HepG2 (cell line): ENCODE data around the gene MFAP4.

ENCODE experiments used
- CEBPB ChIP-seq: IDR thresholded peaks from 2 replicates; pipeline ENCODE4 v1.6.1; 2011; ENCODE audit warnings: low read depth, low read length, improper control_type of control experiment, borderline replicate concordance
- EZH2 ChIP-seq: conservative IDR thresholded peaks from 2 replicates; pipeline ENCODE4 v1.6.1; 2012; ENCODE audit warnings: mild to moderate bottlenecking, low read depth, low read length, moderate library complexity
- JUNB ChIP-seq: sonication (generic); formaldehyde crosslinking; IDR thresholded peaks from 2 replicates; pipeline ENCODE4 v1.8.0; 2022; ENCODE audit warnings: missing genetic modification reagents, mild to moderate bottlenecking, borderline replicate concordance
- TCF7 ChIP-seq: sonication (generic); IDR thresholded peaks from 2 replicates; pipeline ENCODE4 v1.6.1; 2016; ENCODE audit warnings: antibody characterized with exemption, low read depth
- ZNF883 ChIP-seq: sonication (generic); formaldehyde crosslinking; IDR thresholded peaks from 2 replicates; pipeline ENCODE4 v1.5.1; 2020; ENCODE audit warnings: mild to moderate bottlenecking, missing genetic modification reagents; ENCODE audit errors: not compliant biosample characterization
- TF ChIP-seq, protein P1 (sequence below): sonication (generic); formaldehyde crosslinking; IDR thresholded peaks from 2 replicates; pipeline ENCODE4 v1.4.0; 2020; ENCODE audit warnings: low read depth, mild to moderate bottlenecking, missing genetic modification reagents
- TF ChIP-seq, protein P2 (sequence below): sonication (generic); formaldehyde crosslinking; IDR thresholded peaks from 2 replicates; pipeline ENCODE4 v1.5.1; 2020; ENCODE audit warnings: mild to moderate bottlenecking, missing genetic modification reagents

DNA sequence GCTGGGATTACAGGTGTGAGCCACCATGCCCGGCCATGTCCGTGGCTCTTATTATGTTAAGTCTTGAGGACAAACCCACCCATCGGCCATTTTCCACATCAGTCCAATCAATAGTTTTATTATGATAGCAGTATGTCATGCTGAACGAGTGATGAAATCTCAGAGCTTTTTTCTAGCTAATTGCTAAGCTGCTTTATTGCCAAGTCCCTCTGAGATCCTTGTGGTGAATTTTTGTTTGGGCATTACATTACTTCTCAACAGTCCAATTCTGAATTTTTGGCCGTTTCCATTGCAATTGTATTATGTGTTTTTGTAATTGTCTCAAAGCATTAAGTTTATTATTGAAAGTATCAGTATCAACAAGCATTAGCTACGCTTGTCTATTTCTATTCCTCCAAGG is 34.9 kb upstream of the MFAP4 start:
- TF ChIP-seq EZH2 = no peak
- TF ChIP-seq ZNF883 (CRISPR knock-in tag) = no peak
- TF ChIP-seq, protein P1, sequence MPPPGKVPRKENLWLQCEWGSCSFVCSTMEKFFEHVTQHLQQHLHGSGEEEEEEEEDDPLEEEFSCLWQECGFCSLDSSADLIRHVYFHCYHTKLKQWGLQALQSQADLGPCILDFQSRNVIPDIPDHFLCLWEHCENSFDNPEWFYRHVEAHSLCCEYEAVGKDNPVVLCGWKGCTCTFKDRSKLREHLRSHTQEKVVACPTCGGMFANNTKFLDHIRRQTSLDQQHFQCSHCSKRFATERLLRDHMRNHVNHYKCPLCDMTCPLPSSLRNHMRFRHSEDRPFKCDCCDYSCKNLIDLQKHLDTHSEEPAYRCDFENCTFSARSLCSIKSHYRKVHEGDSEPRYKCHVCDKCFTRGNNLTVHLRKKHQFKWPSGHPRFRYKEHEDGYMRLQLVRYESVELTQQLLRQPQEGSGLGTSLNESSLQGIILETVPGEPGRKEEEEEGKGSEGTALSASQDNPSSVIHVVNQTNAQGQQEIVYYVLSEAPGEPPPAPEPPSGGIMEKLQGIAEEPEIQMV (CRISPR knock-in tag) = no peak
- TF ChIP-seq, protein P2, sequence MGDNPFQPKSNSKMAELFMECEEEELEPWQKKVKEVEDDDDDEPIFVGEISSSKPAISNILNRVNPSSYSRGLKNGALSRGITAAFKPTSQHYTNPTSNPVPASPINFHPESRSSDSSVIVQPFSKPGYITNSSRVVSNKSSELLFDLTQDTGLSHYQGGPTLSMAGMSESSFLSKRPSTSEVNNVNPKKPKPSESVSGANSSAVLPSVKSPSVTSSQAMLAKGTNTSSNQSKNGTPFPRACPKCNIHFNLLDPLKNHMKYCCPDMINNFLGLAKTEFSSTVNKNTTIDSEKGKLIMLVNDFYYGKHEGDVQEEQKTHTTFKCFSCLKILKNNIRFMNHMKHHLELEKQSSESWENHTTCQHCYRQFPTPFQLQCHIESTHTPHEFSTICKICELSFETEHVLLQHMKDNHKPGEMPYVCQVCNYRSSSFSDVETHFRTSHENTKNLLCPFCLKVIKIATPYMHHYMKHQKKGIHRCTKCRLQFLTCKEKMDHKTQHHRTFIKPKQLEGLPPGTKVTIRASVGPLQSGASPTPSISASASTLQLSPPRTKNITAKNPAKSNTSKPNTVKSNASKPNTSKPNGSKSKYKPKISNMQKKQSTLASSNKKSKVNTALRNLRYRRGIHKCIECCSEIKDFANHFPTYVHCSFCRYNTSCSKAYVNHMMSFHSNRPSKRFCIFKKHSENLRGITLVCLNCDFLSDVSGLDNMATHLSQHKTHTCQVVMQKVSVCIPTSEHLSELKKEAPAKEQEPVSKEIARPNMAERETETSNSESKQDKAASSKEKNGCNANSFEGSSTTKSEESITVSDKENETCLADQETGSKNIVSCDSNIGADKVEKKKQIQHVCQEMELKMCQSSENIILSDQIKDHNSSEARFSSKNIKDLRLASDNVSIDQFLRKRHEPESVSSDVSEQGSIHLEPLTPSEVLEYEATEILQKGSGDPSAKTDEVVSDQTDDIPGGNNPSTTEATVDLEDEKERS (CRISPR knock-in tag) = no peak
- no peak for TF ChIP-seq TCF7
- TF ChIP-seq JUNB = no peak
- TF ChIP-seq CEBPB = no peak
